Measurements from ENCODE around the gene C1QTNF7.

Gene C1QTNF7

DNA sequence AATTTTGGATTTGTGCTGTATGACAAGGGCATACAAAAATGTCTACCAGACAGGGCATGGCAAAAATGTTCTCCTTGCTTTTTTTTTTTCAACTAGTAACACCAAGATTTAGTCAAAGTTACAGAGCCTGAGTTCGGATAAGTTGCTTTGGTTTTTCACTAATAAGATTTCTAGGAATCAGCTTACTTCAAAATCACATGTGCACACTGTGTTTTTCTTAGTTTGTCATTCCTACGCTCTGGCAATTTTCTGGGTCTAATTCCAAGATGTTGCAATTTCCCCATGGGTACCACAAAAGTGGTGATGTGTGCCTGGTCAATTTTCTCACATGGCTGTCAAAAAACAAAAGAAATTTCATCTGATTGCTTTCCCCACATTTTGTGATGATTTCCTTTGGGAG, 6.3 kb downstream of the C1QTNF7 start:
- TF ChIP-seq CTCF (conservative IDR thresholded peaks at IDR 0.05; ENCODE audit: low read depth) = no peak
- CTCF ChIA-PET = no interaction called here
- POLR2A ChIA-PET (ENCODE audit: low non-redundant PET) = no interaction called here
- DNase-seq (ENCODE audit: low spot score) = no peak
- H3K27ac ChIP-seq = no peak overlapping the region

DNA sequence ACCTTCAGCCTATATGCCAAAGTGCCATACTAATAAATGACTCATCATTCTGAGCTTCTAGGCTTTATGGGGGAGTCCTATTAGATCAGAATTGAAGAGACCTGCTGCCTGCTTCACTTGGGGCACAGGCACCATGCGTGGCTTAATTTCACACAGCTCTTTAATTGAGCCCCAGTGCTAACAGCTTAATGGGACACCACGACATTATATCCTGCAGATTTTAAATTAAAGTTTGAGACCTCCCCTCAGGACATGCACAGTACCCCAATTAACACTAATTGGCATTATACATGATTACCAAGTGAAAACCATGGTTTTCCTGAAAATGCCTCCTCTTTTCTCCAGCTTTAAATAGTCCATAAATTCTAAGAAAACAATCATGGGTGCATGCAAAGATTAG, 6.8 kb downstream of the C1QTNF7 start:
- ChIA-PET POLR2A (ENCODE audit: low non-redundant PET) (no interaction called here), CTCF (no interaction called here)
- DNase-seq (ENCODE audit: low spot score) = no peak
- TF ChIP-seq CTCF (conservative IDR thresholded peaks at IDR 0.05; ENCODE audit: low read depth) = no peak
- H3K27ac ChIP-seq = no peak overlapping the region

DNA sequence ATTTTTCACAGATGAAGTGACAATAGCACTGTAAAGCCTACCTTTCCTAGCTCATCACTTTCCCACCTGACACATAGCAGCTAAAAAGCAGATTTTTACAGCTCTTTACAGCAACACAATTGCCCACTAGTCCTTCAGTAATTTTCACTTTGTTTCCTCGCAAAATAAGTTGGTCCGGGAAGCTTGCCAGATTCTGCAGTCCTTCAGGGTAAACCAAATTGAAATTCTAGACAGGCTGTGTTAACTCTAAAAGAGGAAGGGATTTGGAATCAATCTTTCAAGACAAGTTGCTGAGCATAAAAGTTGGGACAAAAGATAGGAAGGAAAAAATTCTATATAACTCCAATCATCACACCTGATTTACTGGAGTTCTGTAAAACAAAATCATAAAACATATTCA, 8.7 kb downstream of the C1QTNF7 start:
- no peak for TF ChIP-seq CTCF (conservative IDR thresholded peaks at IDR 0.05; ENCODE audit: low read depth)
- ChIA-PET CTCF (no interaction called here), POLR2A (ENCODE audit: low non-redundant PET) (no interaction called here)
- DNase-seq (ENCODE audit: low spot score) = no peak
- H3K27ac ChIP-seq = no peak overlapping the region

GRCh38 chr4:15438939-15439524, 11.2 kb downstream of the C1QTNF7 start:
- no peak overlapping the region for H3K27ac ChIP-seq
- CTCF ChIA-PET = interaction anchor here (0.6 kb wide), 1 partner anchor 410 kb away, joined by 3 read pairs; no protein-coding TSS in a partner anchor
- DNase-seq (ENCODE audit: low spot score) = no peak
- POLR2A ChIA-PET (ENCODE audit: low non-redundant PET) = no interaction called here
- no peak for TF ChIP-seq CTCF (conservative IDR thresholded peaks at IDR 0.05; ENCODE audit: low read depth)

GRCh38 chr4:15443371-15444160, 15.7 kb downstream of the C1QTNF7 start:
- ChIA-PET POLR2A (ENCODE audit: low non-redundant PET) (no interaction called here), CTCF (no interaction called here)
- no peak overlapping the region for H3K27ac ChIP-seq
- TF ChIP-seq CTCF (conservative IDR thresholded peaks at IDR 0.05; ENCODE audit: low read depth) = no peak
- no peak for DNase-seq (ENCODE audit: low spot score)

DNA sequence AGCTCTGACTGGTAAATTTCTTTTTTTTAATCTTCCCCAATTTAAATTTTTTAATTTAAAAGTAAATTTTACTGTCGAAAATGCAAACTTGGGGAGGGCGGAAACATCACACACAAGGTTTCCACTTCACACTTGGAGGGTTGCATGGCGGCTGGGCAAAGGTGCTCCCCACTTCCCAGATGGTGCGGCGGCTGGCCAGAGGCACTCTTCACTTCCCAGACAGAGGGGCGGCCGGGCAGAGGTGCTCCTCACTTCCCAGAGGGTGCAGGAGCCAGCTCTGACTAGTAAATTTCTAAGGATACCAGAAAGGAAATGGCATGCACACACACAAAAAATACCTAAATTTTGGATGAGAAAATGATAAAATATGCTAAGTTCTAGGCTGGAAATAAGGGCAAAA, 16.4 kb downstream of the C1QTNF7 start:
- POLR2A ChIA-PET (ENCODE audit: low non-redundant PET) = no interaction called here
- CTCF ChIA-PET = interaction anchor here (0.6 kb wide), 1 partner anchor 206 kb away, joined by 3 read pairs; no protein-coding TSS in a partner anchor
- DNase-seq (ENCODE audit: low spot score) = no peak

More for the DNA sequence above, 16.4 kb downstream of the C1QTNF7 start:
- no peak overlapping the region for H3K27ac ChIP-seq
- no peak for TF ChIP-seq CTCF (conservative IDR thresholded peaks at IDR 0.05; ENCODE audit: low read depth)

All from RWPE1 (cell line).